ENCODE data around the gene TMEM97.
A peak's percentile ranks its signal among the peaks of the same experiment; 100 is the strongest.
"Not testable (repeated sequence)": the region's sequence is repeated elsewhere in the genome, so short reads cannot be mapped to it uniquely, and the experiment has no call there.

Gene TMEM97

GRCh38 chr17:28338056-28338768, 19.2 kb downstream of the TMEM97 start:
- DNase-seq (ENCODE audit: low spot score), result no peak

GRCh38 chr17:28338769-28339212, 19.8 kb downstream of the TMEM97 start:
- DNase-seq (ENCODE audit: low spot score), result not testable (repeated sequence)

- DNase-seq (ENCODE audit: low spot score), result no peak
Observed at GRCh38 chr17:28339431-28339830, 20.4 kb downstream of the TMEM97 start.

GRCh38 chr17:28340374-28340773, 21.4 kb downstream of the TMEM97 start:
- DNase-seq (ENCODE audit: low spot score), result no peak

GRCh38 chr17:28341516-28341915, 22.5 kb downstream of the TMEM97 start:
- DNase-seq (ENCODE audit: low spot score), result no peak

- no peak for DNase-seq (ENCODE audit: low spot score)
Observed at GRCh38 chr17:28342313-28342712, 23.3 kb downstream of the TMEM97 start.

- no peak for DNase-seq (ENCODE audit: low spot score)
Observed at GRCh38 chr17:28343491-28343932, 24.5 kb downstream of the TMEM97 start.

GRCh38 chr17:28344011-28344410, 25.0 kb downstream of the TMEM97 start:
- no peak for DNase-seq (ENCODE audit: low spot score)

- no peak for DNase-seq (ENCODE audit: low spot score)
Observed at GRCh38 chr17:28344435-28344901, 25.5 kb downstream of the TMEM97 start.

GRCh38 chr17:28345419-28346198, 26.6 kb downstream of the TMEM97 start:
- DNase-seq (ENCODE audit: low spot score), result no peak

GRCh38 chr17:28346199-28346580, 27.2 kb downstream of the TMEM97 start:
- DNase-seq (ENCODE audit: low spot score), result no peak

- DNase-seq (ENCODE audit: low spot score), result no peak
Observed at GRCh38 chr17:28346746-28347246, 27.8 kb downstream of the TMEM97 start.

- DNase-seq (ENCODE audit: low spot score), result no peak
Observed at GRCh38 chr17:28347261-28347891, 28.4 kb downstream of the TMEM97 start.

- DNase-seq (ENCODE audit: low spot score), result no peak
Observed at GRCh38 chr17:28348979-28349378, 30.0 kb downstream of the TMEM97 start.

GRCh38 chr17:28350271-28350670, 31.3 kb downstream of the TMEM97 start:
- DNase-seq (ENCODE audit: low spot score), result no peak

GRCh38 chr17:28357061-28357900, 38.3 kb downstream of the TMEM97 start, which contains the start of gene POLDIP2:
TSS of gene POLDIP2 (minus strand) at chr17:28357527. CDS start at chr17:28357448, 79 bp downstream.
- peak; percentile 89 for DNase-seq (ENCODE audit: low spot score)

GRCh38 chr17:28357901-28358197, 38.8 kb downstream of the TMEM97 start:
- no peak for DNase-seq (ENCODE audit: low spot score)

GRCh38 chr17:28363186-28363585, 44.2 kb downstream of the TMEM97 start:
- DNase-seq (ENCODE audit: low spot score), result no peak

GRCh38 chr17:28363776-28364650, 45.0 kb downstream of the TMEM97 start:
- no peak for DNase-seq (ENCODE audit: low spot score)

GRCh38 chr17:28364665-28365363, 45.8 kb downstream of the TMEM97 start, which contains the start of gene SEBOX:
TSS of gene SEBOX (minus strand) at chr17:28365199. CDS start at chr17:28365151, 48 bp downstream.
- no peak for DNase-seq (ENCODE audit: low spot score)
